ENCODE measurements around the gene SLC35F3. TPM values are rescaled to one million over a fixed set of nuclear protein-coding genes. Genes with fewer than 3 reads are reported as not detected.
"Not testable (repeated sequence)": the region's sequence is repeated elsewhere in the genome, so short reads cannot be mapped to it uniquely, and the experiment has no call there.

Gene SLC35F3
- polyA plus RNA-seq, 3 donors from 2014 or later: not detected

GRCh38 chr1:234118911-234119310 lies 214.4 kb downstream of the SLC35F3 start:
- H3K4me1 Mint-ChIP-seq: peaks cover 0 to 8% of the 10 kb centered on the region in 2 donors
- H3K27ac Mint-ChIP-seq: no peak overlapping the region
- H3K4me3 Mint-ChIP-seq: no peak overlapping the region
- no peaks in the 10 kb centered on the region for H3K9me3 Mint-ChIP-seq
- no peaks in the 10 kb centered on the region for H3K36me3 Mint-ChIP-seq
- H3K27me3 Mint-ChIP-seq (ENCODE audit: low read depth in 3 of 3): peaks cover 3 to 11% (median 4%) of the 10 kb centered on the region in 3 donors
- no peak for DNase-seq

GRCh38 chr1:234119431-234119830 lies 215.0 kb downstream of the SLC35F3 start:
- H3K27me3 Mint-ChIP-seq (ENCODE audit: low read depth in 3 of 3): peaks cover 3 to 14% (median 3%) of the 10 kb centered on the region in 3 donors
- no peaks in the 10 kb centered on the region for H3K36me3 Mint-ChIP-seq
- no peaks in the 10 kb centered on the region for H3K9me3 Mint-ChIP-seq
- DNase-seq: no peak
- H3K4me3 Mint-ChIP-seq: no peak overlapping the region
- H3K27ac Mint-ChIP-seq: no peak overlapping the region
- H3K4me1 Mint-ChIP-seq: peaks cover 0 to 5% of the 10 kb centered on the region in 2 donors

GRCh38 chr1:234120327-234120944 lies 216.0 kb downstream of the SLC35F3 start:
- DNase-seq: no peak

GRCh38 chr1:234121659-234122058 lies 217.2 kb downstream of the SLC35F3 start:
- not testable (repeated sequence) for H3K27ac Mint-ChIP-seq; H3K27me3 Mint-ChIP-seq (ENCODE audit: low read depth in 3 of 3); H3K36me3 Mint-ChIP-seq; H3K4me1 Mint-ChIP-seq; H3K4me3 Mint-ChIP-seq; H3K9me3 Mint-ChIP-seq; DNase-seq

More at GRCh38 chr1:234120327-234120944, 216.0 kb downstream of the SLC35F3 start:
- Mint-ChIP-seq H3K4me1 (no peaks in the 10 kb centered on the region), H3K4me3 (no peak overlapping the region), H3K9me3 (no peaks in the 10 kb centered on the region), H3K27me3 (ENCODE audit: low read depth in 3 of 3) (peaks cover 3 to 10% (median 5%) of the 10 kb centered on the region in 3 donors), H3K36me3 (no peaks in the 10 kb centered on the region), H3K27ac (no peak overlapping the region)

GRCh38 chr1:234122571-234122970 lies 218.1 kb downstream of the SLC35F3 start:
- not testable (repeated sequence) for H3K4me3 Mint-ChIP-seq; H3K36me3 Mint-ChIP-seq; H3K27me3 Mint-ChIP-seq (ENCODE audit: low read depth in 3 of 3); H3K4me1 Mint-ChIP-seq; DNase-seq; H3K9me3 Mint-ChIP-seq; H3K27ac Mint-ChIP-seq

- H3K9me3 Mint-ChIP-seq: no peaks in the 10 kb centered on the region
- H3K4me1 Mint-ChIP-seq: no peaks in the 10 kb centered on the region
Observed at GRCh38 chr1:234123867-234124266, 219.4 kb downstream of the SLC35F3 start.

GRCh38 chr1:234125283-234125682 lies 220.8 kb downstream of the SLC35F3 start:
- Mint-ChIP-seq H3K27me3 (ENCODE audit: low read depth in 3 of 3) (peaks cover 2 to 9% (median 9%) of the 10 kb centered on the region in 3 donors), H3K4me3 (no peak overlapping the region), H3K36me3 (no peaks in the 10 kb centered on the region), H3K9me3 (no peaks in the 10 kb centered on the region), H3K4me1 (no peaks in the 10 kb centered on the region), H3K27ac (no peak overlapping the region)
- DNase-seq: no peak

More at GRCh38 chr1:234123867-234124266, 219.4 kb downstream of the SLC35F3 start:
- Mint-ChIP-seq H3K36me3 (no peaks in the 10 kb centered on the region), H3K27ac (no peak overlapping the region), H3K4me3 (no peak overlapping the region), H3K27me3 (ENCODE audit: low read depth in 3 of 3) (peaks cover 2 to 9% (median 9%) of the 10 kb centered on the region in 3 donors)
- DNase-seq: no peak

GRCh38 chr1:234125714-234126113 lies 221.2 kb downstream of the SLC35F3 start:
- Mint-ChIP-seq H3K9me3 (no peaks in the 10 kb centered on the region), H3K27ac (no peak overlapping the region), H3K4me3 (no peak overlapping the region), H3K36me3 (no peaks in the 10 kb centered on the region), H3K4me1 (no peaks in the 10 kb centered on the region), H3K27me3 (ENCODE audit: low read depth in 3 of 3) (peaks cover 2 to 9% (median 9%) of the 10 kb centered on the region in 3 donors)
- DNase-seq: no peak

- no peak for DNase-seq
- Mint-ChIP-seq H3K4me1 (no peaks in the 10 kb centered on the region), H3K9me3 (no peaks in the 10 kb centered on the region), H3K4me3 (no peak overlapping the region), H3K36me3 (no peaks in the 10 kb centered on the region), H3K27ac (no peak overlapping the region), H3K27me3 (ENCODE audit: low read depth in 3 of 3) (peaks cover 2 to 9% (median 9%) of the 10 kb centered on the region in 3 donors)
Observed at GRCh38 chr1:234127026-234127671, 222.7 kb downstream of the SLC35F3 start.

GRCh38 chr1:234132795-234133194 lies 228.3 kb downstream of the SLC35F3 start:
- no peaks in the 10 kb centered on the region for H3K36me3 Mint-ChIP-seq
- DNase-seq: no peak
- peaks cover 0 to 9% (median 3%) of the 10 kb centered on the region in 3 donors for H3K27me3 Mint-ChIP-seq (ENCODE audit: low read depth in 3 of 3)
- no peak overlapping the region for H3K27ac Mint-ChIP-seq
- H3K9me3 Mint-ChIP-seq: peaks cover 0 to 1% (median 0%) of the 10 kb centered on the region in 6 donors
- no peak overlapping the region for H3K4me3 Mint-ChIP-seq
- no peaks in the 10 kb centered on the region for H3K4me1 Mint-ChIP-seq

GRCh38 chr1:234134878-234135277 lies 230.4 kb downstream of the SLC35F3 start:
- H3K4me1 Mint-ChIP-seq: no peaks in the 10 kb centered on the region
- no peak overlapping the region for H3K27ac Mint-ChIP-seq
- DNase-seq: no peak
- peaks cover 0 to 11% (median 3%) of the 10 kb centered on the region in 3 donors for H3K27me3 Mint-ChIP-seq (ENCODE audit: low read depth in 3 of 3)
- no peak overlapping the region for H3K4me3 Mint-ChIP-seq
- H3K36me3 Mint-ChIP-seq: no peaks in the 10 kb centered on the region
- peaks cover 0 to 2% (median 0%) of the 10 kb centered on the region in 6 donors for H3K9me3 Mint-ChIP-seq

- Mint-ChIP-seq H3K4me1 (no peaks in the 10 kb centered on the region), H3K27ac (no peak overlapping the region), H3K36me3 (no peaks in the 10 kb centered on the region), H3K27me3 (ENCODE audit: low read depth in 3 of 3) (peaks cover 1 to 11% (median 3%) of the 10 kb centered on the region in 3 donors), H3K4me3 (no peak overlapping the region), H3K9me3 (peaks cover 0 to 2% (median 0%) of the 10 kb centered on the region in 6 donors)
- DNase-seq: no peak
Observed at GRCh38 chr1:234135501-234135900, 231.0 kb downstream of the SLC35F3 start.

GRCh38 chr1:234136073-234136472 lies 231.6 kb downstream of the SLC35F3 start:
- H3K36me3 Mint-ChIP-seq: no peaks in the 10 kb centered on the region
- H3K27me3 Mint-ChIP-seq (ENCODE audit: low read depth in 3 of 3): peaks cover 1 to 11% (median 3%) of the 10 kb centered on the region in 3 donors
- no peak for DNase-seq
- H3K4me3 Mint-ChIP-seq: no peak overlapping the region
- H3K9me3 Mint-ChIP-seq: peaks cover 0 to 2% (median 0%) of the 10 kb centered on the region in 6 donors
- no peaks in the 10 kb centered on the region for H3K4me1 Mint-ChIP-seq
- H3K27ac Mint-ChIP-seq: no peak overlapping the region

- Mint-ChIP-seq H3K4me3 (no peak overlapping the region), H3K27me3 (ENCODE audit: low read depth in 3 of 3) (peaks cover 1 to 7% (median 7%) of the 10 kb centered on the region in 3 donors), H3K36me3 (no peaks in the 10 kb centered on the region)
Observed at GRCh38 chr1:234139966-234140365, 235.5 kb downstream of the SLC35F3 start.

More at GRCh38 chr1:234139966-234140365, 235.5 kb downstream of the SLC35F3 start:
- H3K27ac Mint-ChIP-seq: no peak overlapping the region
- peaks cover 0 to 4% (median 0%) of the 10 kb centered on the region in 6 donors for H3K9me3 Mint-ChIP-seq
- no peaks in the 10 kb centered on the region for H3K4me1 Mint-ChIP-seq
- DNase-seq: no peak

Measured in immature natural killer cell (primary cell).